Breast epithelium (tissue), 4 donors: ENCODE measurements around the gene VAPB. TPM values are rescaled to one million over a fixed set of nuclear protein-coding genes. Genes with fewer than 3 reads are reported as not detected.

ENCODE experiments used
- DNase-seq, 2 donors: peaks; one replicate each; pipeline ENCODE4 v3.0.0-alpha.2; 2019; ENCODE audit warnings: low spot score in 2 of 2
- H3K27ac ChIP-seq, 2 donors: fragments of 200-600 bp; sonication (generic) in 1 of 2; one replicate each; pipeline ENCODE4 v1.5.1; 2016 to 2019; ENCODE audit warnings: mild to moderate bottlenecking in 1 of 2
- H3K27me3 ChIP-seq, 2 donors: fragments of 200-600 bp; sonication (generic) in 1 of 2; one replicate each; pipeline versions ENCODE4 v1.5.1 to v1.6.0; 2017 to 2019; ENCODE audit warnings: control low read depth in 1 of 2, mild to moderate bottlenecking in 1 of 2
- H3K36me3 ChIP-seq: fragments of 200-600 bp; one replicate; pipeline ENCODE4 v1.5.1; 2019
- H3K4me1 ChIP-seq, 2 donors: fragments of 200-600 bp; sonication (generic); one replicate each; pipeline ENCODE4 v1.5.1; 2016 to 2019; ENCODE audit warnings: control low read depth in 1 of 2
- H3K4me3 ChIP-seq, 3 donors: fragments of 200-600 bp; sonication (generic); 1 replicate in 2 of 3; 2 replicates in 1 of 3; pipeline ENCODE4 v1.5.1; 2016 to 2019; ENCODE audit warnings: mild to moderate bottlenecking in 3 of 3, moderate library complexity in 2 of 3
- H3K9me3 ChIP-seq, 2 donors: fragments of 200-600 bp; sonication (generic) in 1 of 2; one replicate each; pipeline ENCODE4 v1.5.1; 2016 to 2019; ENCODE audit warnings: control low read depth in 1 of 2
- CTCF ChIP-seq, 3 donors: fragments of 450-650 bp; IDR thresholded peaks; one replicate each; pipeline ENCODE4 v1.5.1; 2016 to 2017; ENCODE audit warnings: antibody characterized with exemption in 3 of 3, mild to moderate bottlenecking in 3 of 3, moderate library complexity in 3 of 3
- POLR2A ChIP-seq: fragments of 450-650 bp; IDR thresholded peaks from one replicate; pipeline ENCODE4 v1.6.1; 2016; ENCODE audit warnings: antibody characterized with exemption, mild to moderate bottlenecking, moderate library complexity
- POLR2AphosphoS5 ChIP-seq, 3 donors: sonication (generic); formaldehyde crosslinking; IDR thresholded peaks; one replicate each; pipeline ENCODE4 v1.6.1; 2017; ENCODE audit warnings: antibody characterized with exemption in 3 of 3
- intact Hi-C: fragments of 100-400 bp; cut with DNase I; formaldehyde crosslinking; loops from one replicate; pipeline ENCODE4 v1.15.1; 2023; ENCODE audit warnings: low total_unique reads
- total RNA-seq, 3 donors: library from RNA; depleted of rRNA; stranded (reverse); fragments of >200 nt; gene quantifications; one replicate each; pipeline ENCODE4 v1.1.0, GENCODE V29; 2016

The VAPB gene
- total RNA-seq, 3 donors from 2014 or later: 18.6 to 18.9 (median 18.7) TPM

GRCh38 chr20:58471193-58472164 is 82.5 kb downstream of the VAPB start:
- Histone ChIP-seq H3K27ac (no peak overlapping the region), H3K27me3 (no peaks in the 10 kb centered on the region), H3K9me3 (peaks cover 0 to under 1% of the 10 kb centered on the region in 2 donors), H3K4me3 (no peak overlapping the region), H3K36me3 (no peaks in the 10 kb centered on the region), H3K4me1 (no peaks in the 10 kb centered on the region)
- intact Hi-C loops: no loop called here
- DNase-seq: peak in 1 of 2 donors; percentile 27
- TF ChIP-seq POLR2AphosphoS5 (IDR thresholded peaks at IDR 0.05) (peak in 1 of 3 donors; percentile 64), POLR2A (no peak)

GRCh38 chr20:58472273-58473018 is 83.4 kb downstream of the VAPB start:
- Histone ChIP-seq H3K27me3 (no peaks in the 10 kb centered on the region), H3K4me3 (no peak overlapping the region), H3K27ac (no peak overlapping the region), H3K4me1 (no peaks in the 10 kb centered on the region), H3K9me3 (peaks cover 0 to 10% of the 10 kb centered on the region in 2 donors), H3K36me3 (no peaks in the 10 kb centered on the region)
- intact Hi-C loops: no loop called here
- DNase-seq: peak in 1 of 2 donors; percentile 65
- TF ChIP-seq POLR2AphosphoS5 (IDR thresholded peaks at IDR 0.05) (no peak), POLR2A (no peak), CTCF (IDR thresholded peaks at IDR 0.05) (no peak)

- no peak for TF ChIP-seq POLR2AphosphoS5 (IDR thresholded peaks at IDR 0.05)
- TF ChIP-seq POLR2A: no peak
- no peak for TF ChIP-seq CTCF (IDR thresholded peaks at IDR 0.05)
- no peaks in the 10 kb centered on the region for H3K4me1 ChIP-seq
- H3K27ac ChIP-seq: no peak overlapping the region
- no peak for DNase-seq
- no peaks in the 10 kb centered on the region for H3K36me3 ChIP-seq
- H3K4me3 ChIP-seq: no peak overlapping the region
- H3K9me3 ChIP-seq: peaks cover 10 to 22% of the 10 kb centered on the region in 2 donors
- intact Hi-C loops: no loop called here
- no peaks in the 10 kb centered on the region for H3K27me3 ChIP-seq
Measured at GRCh38 chr20:58473453-58474425, 84.7 kb downstream of the VAPB start.

- Histone ChIP-seq H3K27me3 (no peaks in the 10 kb centered on the region), H3K36me3 (no peaks in the 10 kb centered on the region), H3K4me1 (no peaks in the 10 kb centered on the region), H3K27ac (no peak overlapping the region), H3K9me3 (peaks cover 11 to 24% of the 10 kb centered on the region in 2 donors), H3K4me3 (no peak overlapping the region)
- TF ChIP-seq POLR2AphosphoS5 (IDR thresholded peaks at IDR 0.05) (no peak), CTCF (IDR thresholded peaks at IDR 0.05) (no peak), POLR2A (no peak)
- no peak for DNase-seq
- intact Hi-C loops: no loop called here
Measured at GRCh38 chr20:58475466-58475865, 86.4 kb downstream of the VAPB start.
